SK-N-SH treated with all-trans-retinoic acid at 6 μM for 48 hours (cell line): ENCODE data around the gene HNF1A.

Source experiments
- CSDC2 ChIP-seq: fragments of 250-450 bp; sonication (Bioruptor Pico); IDR thresholded peaks from 2 replicates; pipeline ENCODE4 v1.5.0; 2020; ENCODE audit warnings: mild to moderate bottlenecking, moderate library complexity
- ISL1 ChIP-seq: fragments of 250-450 bp; sonication (Bioruptor Pico); IDR thresholded peaks from 2 replicates; pipeline ENCODE4 v2.1.2; 2022; ENCODE audit warnings: mild to moderate bottlenecking, moderate library complexity
- PATZ1 ChIP-seq: fragments of 250-450 bp; sonication (Bioruptor Pico); IDR thresholded peaks from 2 replicates; pipeline ENCODE4 v1.8.0; 2020; ENCODE audit warnings: mild to moderate bottlenecking, moderate library complexity, borderline replicate concordance
- POU6F1 ChIP-seq: fragments of 250-450 bp; sonication (Bioruptor Pico); IDR thresholded peaks from 2 replicates; pipeline ENCODE4 v1.8.0; 2021; ENCODE audit warnings: low read depth, mild to moderate bottlenecking, moderate library complexity, borderline replicate concordance
- TSHZ2 ChIP-seq: fragments of 250-450 bp; sonication (Bioruptor Pico); IDR thresholded peaks from 2 replicates; pipeline ENCODE4 v1.5.0; 2020; ENCODE audit warnings: mild to moderate bottlenecking, moderate library complexity
- ZC3H10 ChIP-seq: fragments of 250-450 bp; sonication (Bioruptor Pico); IDR thresholded peaks from 2 replicates; pipeline ENCODE4 v1.5.1; 2021; ENCODE audit warnings: mild to moderate bottlenecking, moderate library complexity
- ZFP30 ChIP-seq: fragments of 450-650 bp; formaldehyde crosslinking; IDR thresholded peaks from 2 replicates; pipeline ENCODE4 v1.5.0; 2022; ENCODE audit warnings: mild to moderate bottlenecking, moderate library complexity
- ZNF565 ChIP-seq: fragments of 450-650 bp; formaldehyde crosslinking; conservative IDR thresholded peaks from 2 replicates; pipeline ENCODE4 v1.5.0; 2020; ENCODE audit warnings: low read depth, mild to moderate bottlenecking, moderate library complexity
- ZNF70 ChIP-seq: fragments of 450-650 bp; formaldehyde crosslinking; IDR thresholded peaks from 2 replicates; pipeline ENCODE4 v1.5.0; 2020; ENCODE audit warnings: mild to moderate bottlenecking, moderate library complexity
- ZNF8 ChIP-seq: fragments of 450-650 bp; formaldehyde crosslinking; IDR thresholded peaks from 2 replicates; pipeline ENCODE4 v1.5.0; 2020; ENCODE audit warnings: mild to moderate bottlenecking, moderate library complexity
- TF ChIP-seq, protein P1 (sequence below): fragments of 250-450 bp; sonication (Bioruptor Pico); IDR thresholded peaks from 2 replicates; pipeline ENCODE4 v1.5.1; 2021; ENCODE audit warnings: mild to moderate bottlenecking, moderate library complexity

GRCh38 chr12:120941412-120941811 is 36.9 kb upstream of the HNF1A start:
- no peak for TF ChIP-seq TSHZ2 (CRISPR knock-in tag)
- TF ChIP-seq ZNF8 (CRISPR knock-in tag): no peak
- TF ChIP-seq PATZ1 (CRISPR knock-in tag): no peak
- no peak for TF ChIP-seq POU6F1 (CRISPR knock-in tag)
- TF ChIP-seq ZC3H10 (CRISPR knock-in tag): no peak
- no peak for TF ChIP-seq ISL1 (CRISPR knock-in tag)
- no peak for TF ChIP-seq ZNF70 (CRISPR knock-in tag)
- TF ChIP-seq ZNF565: no peak
- no peak for TF ChIP-seq CSDC2 (CRISPR knock-in tag)
- TF ChIP-seq, protein P1, sequence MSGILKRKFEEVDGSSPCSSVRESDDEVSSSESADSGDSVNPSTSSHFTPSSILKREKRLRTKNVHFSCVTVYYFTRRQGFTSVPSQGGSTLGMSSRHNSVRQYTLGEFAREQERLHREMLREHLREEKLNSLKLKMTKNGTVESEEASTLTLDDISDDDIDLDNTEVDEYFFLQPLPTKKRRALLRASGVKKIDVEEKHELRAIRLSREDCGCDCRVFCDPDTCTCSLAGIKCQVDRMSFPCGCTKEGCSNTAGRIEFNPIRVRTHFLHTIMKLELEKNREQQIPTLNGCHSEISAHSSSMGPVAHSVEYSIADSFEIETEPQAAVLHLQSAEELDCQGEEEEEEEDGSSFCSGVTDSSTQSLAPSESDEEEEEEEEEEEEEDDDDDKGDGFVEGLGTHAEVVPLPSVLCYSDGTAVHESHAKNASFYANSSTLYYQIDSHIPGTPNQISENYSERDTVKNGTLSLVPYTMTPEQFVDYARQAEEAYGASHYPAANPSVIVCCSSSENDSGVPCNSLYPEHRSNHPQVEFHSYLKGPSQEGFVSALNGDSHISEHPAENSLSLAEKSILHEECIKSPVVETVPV: no peak
- TF ChIP-seq ZFP30 (CRISPR knock-in tag): no peak
